HuH-7 (cell line): ENCODE data around the gene GPR22.
A peak's percentile ranks its signal among the peaks of the same experiment; 100 is the strongest.

Experiments used
- DNase-seq: peaks from one replicate; pipeline ENCODE4 v3.0.0; 2011; ENCODE audit warnings: low spot score

GPR22 gene, protein sequence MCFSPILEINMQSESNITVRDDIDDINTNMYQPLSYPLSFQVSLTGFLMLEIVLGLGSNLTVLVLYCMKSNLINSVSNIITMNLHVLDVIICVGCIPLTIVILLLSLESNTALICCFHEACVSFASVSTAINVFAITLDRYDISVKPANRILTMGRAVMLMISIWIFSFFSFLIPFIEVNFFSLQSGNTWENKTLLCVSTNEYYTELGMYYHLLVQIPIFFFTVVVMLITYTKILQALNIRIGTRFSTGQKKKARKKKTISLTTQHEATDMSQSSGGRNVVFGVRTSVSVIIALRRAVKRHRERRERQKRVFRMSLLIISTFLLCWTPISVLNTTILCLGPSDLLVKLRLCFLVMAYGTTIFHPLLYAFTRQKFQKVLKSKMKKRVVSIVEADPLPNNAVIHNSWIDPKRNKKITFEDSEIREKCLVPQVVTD

DNA sequence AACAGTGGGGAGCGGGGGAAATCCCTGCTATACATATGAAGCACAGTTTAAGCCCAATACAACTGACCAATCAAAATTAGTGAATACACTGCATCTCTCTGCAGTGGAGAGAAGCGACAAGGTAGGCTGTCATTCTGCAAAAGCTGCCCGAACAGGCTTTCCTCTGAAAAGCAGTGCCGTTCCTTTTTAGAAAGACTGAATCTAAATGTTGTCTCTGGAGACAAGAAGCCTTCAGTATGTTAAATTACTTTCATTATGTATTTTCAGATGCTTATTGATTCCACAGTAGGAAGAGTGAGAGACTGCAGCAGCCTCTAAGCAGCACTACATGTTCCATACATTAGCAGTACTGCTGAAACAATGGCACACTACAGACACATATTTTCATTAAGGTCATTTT is at the start of gene GPR22:
Gene GPR22, plus strand, starts transcription at position 129 of the 400 bp plus-strand sequence. CDS start 4,004 bp downstream, outside the sequence.
- no peak for DNase-seq

DNA sequence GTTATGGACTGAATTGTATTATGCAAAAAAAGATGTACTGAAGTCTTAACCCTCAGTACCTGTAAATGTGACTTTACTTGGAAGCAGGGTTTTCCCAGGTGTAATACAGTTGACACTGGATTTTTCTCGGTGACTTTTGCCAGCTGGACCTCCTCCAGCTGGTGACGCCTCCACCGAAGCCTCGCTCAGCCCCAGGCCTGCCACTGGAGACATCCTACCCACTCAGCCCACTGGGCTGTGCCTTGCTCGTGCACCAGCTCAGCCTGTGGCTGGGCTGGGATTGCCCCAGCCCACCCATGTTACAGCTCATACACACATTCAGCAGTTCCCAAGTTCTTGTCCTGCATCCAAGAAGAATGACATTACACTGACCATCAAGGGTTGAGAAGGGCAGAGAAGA is 42.4 kb upstream of the GPR22 start:
- DNase-seq: no peak

DNA sequence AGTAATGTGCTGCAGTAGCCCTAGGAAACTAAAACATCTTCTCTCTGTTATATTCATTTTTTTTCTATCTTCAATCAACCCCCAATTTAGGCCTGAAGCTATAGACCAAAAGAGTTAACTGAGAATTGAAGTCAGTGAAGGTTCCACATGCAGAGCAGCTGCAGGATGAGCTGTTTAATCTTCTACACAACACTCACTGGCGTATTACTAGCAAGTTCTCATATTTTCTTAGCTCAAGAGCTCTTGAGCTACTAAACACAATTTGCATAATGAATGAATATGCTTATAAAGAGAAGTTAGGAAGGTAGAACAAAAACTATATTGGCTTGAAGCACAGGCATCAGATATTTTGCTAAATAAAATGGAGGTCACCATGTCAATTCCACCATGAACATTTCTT is 41.2 kb upstream of the GPR22 start:
- DNase-seq: no peak

DNA sequence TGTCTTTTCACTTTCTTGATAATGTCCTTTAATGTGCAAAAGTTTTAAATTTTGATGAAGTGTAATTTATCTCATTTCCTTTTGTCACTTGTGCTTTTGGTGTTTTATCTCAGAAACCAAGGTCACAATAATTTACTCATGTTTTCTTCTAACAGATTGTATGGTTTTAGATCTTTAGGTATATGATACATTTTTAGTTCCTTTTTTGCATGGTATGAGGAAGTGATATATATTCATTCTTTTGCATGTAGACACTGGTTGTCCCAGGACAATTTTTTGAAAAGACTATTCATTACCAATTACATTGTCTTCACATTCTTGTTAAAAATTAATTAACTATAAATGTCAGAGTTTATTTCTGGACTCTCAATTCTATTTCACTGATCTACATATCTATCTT is 39.8 kb upstream of the GPR22 start:
- no peak for DNase-seq

DNA sequence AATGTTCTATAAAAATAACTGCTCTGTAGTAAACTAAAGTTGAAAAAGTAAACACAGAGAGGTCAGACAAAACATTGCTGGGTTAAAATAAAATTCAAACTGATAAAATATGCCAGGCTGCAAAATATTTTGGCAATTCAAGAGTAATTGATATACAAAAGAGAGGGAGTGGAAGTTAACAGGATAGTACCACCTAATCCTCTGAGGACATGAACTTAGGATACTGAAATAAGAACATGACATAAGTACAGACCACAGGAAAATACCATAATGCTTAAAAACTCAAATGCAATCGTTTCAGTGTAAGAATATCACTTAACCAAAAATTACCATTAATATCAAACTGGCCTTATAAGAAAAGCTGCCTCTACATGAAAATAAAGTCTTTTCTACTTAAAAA is 37.6 kb upstream of the GPR22 start:
- no peak for DNase-seq

DNA sequence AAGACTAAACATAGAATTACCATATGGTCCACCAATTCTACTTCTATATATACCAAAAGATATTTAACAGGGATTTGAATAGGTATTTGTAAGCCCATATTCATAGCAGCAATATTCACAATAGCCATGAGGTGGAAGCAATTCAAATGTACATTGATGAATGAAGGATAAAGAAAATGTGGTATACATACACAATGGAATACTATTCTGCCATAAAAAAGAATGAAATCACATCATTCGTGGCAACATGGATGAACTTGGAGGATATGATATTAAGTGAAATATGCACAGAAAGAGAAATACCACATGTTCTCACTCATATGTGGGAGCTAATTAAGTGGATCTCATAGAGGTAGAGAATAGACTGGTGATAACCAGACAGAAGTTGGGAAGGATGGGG is 34.1 kb upstream of the GPR22 start:
- no peak for DNase-seq

DNA sequence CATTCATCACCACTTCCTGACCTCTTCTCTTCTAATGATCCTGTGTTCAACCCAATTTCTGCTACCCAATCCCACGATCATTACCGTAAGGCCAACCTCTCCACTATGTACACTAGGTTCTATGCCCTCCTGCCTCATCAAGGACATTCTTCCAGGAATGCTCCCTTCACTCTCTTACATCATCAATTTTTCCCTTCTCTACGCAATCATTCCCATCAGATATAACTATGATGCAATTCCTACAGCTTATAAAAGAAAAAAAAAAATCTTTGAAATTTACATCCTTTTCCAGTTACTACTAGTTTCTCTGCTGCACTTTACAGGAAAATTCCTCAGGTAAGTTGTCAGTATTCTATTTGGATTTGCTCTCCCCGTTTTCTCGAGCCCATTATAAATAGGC is 30.8 kb upstream of the GPR22 start:
- DNase-seq: no peak

DNA sequence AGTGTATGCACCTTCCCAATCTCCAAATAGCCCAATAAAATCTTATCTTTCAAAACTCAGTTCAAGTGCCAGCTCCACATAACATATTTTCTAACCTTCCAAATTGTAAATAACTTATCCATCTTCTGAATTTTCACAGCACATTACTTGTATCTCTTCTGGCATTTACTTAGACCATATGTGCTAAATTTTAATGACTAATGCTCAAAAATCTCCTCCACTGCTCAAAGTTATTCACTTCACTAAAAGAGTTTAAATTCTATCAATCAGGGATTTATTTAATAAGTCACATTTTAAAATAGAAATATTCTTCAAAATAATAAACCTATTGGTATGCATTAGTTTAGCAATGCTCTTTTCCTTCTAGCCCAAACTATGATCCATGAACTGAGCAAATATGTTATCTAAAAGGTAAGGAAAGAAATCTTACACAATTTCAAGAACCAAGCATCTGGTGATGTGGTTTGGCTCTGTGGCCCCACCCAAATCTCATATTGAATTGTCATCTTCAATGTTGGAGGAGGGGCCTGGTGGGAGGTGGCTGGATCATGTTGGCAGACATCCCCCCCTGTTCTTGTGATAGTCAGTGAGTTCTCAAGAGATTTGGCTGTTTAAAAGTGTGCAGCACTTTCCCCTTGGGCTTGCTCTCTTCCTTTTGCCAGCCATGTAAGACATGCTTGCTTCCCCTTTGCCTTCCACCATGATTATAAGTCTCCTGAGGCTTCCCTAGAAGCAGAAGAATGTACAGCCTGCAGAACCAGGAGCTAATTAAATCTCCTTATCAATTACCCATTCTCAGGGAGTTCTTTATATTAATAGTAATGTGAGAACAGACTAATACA is 28.1 kb upstream of the GPR22 start:
- no peak for DNase-seq

DNA sequence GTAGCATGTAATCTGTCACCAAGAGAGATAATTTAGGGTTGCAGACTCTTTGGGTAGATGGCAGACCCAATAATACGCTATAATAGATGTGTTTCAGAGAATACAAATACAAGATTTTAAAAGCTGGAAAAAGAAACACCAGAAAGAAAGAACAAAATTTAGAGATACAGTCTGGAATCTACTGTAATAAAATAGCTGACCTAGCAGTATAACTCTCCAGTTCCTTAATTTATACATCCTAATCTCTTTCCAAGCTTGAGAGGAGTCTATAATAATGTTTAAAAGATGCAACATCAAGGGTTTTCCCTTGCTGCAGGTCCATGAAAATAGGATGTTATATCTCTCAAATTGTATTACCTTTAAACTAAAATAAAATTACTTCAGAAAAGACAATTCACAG is 27.2 kb upstream of the GPR22 start:
- no peak for DNase-seq

DNA sequence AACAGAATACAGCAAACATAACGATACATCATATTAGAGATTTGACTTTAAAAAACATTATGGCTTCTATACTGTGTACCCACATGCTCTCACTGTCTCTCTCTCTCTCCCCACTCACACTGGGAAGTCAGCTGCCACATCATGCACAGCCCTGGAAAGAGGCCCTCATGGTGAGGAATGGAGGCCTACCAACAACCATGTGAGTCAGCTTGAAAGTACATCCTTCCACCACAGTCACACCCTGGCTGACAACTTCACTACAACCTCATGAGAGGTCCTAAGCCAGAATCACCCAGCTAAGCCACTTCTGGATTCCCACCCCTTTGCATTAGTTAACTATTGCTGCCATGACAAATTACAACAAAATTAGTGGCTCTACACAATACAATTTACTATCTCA is 23.3 kb upstream of the GPR22 start:
- DNase-seq: no peak

DNA sequence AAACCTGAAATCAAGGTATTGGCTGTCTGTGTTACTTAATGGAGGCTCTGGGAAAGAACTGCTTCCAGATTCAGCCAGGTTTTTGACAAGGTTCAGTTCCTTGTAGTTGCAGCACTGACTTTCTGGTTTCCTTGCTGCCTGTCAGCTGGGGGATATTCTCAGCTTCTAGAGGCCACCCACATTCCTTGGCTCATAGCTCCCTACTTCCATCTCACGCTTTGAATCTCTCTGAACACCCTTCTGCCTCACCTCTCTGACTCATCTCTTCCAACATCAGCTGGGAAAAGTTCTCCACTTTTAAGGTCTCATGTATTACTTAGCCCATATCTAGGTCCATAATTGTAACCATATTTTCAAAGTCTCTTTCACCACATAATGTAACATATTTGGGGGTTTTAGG is 22.9 kb upstream of the GPR22 start:
- DNase-seq: no peak

DNA sequence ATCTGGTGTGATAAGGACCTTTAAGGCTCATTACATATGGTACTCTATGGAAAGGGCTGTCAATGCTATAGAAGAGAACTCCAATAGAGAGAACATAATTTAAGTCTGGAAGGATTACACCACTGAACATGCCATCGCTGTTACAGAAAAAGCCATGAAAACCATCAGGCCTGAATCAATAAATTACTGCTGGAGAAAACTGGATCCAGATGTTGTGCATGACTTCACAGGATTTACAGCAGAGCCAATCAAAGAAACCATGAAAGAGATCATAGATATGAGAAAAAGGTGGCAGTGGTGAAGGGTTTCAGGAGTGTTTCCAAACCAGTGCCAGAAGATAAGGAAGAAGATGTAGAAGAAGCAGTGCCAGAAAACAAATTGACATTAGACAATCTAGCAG is 18.9 kb upstream of the GPR22 start:
- DNase-seq: no peak

DNA sequence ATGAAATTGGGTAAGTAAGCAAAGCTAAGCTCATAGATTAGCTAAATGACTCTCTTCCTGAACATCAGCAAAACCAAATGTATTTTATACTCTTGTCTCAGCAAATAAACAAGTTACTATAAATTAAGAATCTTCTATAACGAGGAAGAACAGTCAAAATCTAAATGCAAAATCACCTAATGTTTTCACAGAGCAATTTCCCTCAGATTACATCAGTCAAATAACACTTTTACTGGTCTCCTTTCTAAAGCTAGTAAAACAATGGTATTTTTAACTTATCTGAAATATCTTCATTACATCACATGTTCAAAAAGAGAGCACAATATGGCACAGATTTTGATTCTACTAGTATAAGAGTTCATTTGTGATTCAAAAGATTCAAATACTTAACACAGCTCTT is 16.5 kb upstream of the GPR22 start:
- no peak for DNase-seq

DNA sequence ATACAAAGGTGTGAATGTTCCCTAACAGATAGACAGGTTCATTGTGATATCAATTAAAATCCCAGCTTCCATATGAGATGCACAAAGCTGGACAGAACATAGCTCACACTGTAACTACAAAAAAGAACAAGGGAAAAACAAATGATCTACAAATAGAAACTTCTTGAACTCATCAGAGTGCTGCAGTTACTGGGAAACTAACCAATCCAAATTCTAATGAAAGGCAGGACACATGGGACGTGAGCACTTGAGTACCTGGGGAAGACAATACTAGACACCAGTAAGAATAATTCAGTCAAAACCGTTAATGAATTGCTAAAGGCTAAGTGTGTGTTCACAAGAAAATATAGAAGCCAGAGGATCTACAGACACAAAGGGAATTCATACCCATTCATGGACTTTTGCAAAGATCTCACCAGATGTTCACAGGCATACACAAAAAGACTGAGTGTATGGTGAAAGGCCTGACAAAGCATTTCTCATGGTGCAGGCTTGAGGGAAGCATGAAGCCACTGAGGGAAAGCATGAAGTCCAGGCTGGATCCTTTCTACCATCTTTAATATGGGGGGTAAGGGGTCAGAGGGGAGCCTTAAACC is 7.8 kb upstream of the GPR22 start:
- DNase-seq: no peak

DNA sequence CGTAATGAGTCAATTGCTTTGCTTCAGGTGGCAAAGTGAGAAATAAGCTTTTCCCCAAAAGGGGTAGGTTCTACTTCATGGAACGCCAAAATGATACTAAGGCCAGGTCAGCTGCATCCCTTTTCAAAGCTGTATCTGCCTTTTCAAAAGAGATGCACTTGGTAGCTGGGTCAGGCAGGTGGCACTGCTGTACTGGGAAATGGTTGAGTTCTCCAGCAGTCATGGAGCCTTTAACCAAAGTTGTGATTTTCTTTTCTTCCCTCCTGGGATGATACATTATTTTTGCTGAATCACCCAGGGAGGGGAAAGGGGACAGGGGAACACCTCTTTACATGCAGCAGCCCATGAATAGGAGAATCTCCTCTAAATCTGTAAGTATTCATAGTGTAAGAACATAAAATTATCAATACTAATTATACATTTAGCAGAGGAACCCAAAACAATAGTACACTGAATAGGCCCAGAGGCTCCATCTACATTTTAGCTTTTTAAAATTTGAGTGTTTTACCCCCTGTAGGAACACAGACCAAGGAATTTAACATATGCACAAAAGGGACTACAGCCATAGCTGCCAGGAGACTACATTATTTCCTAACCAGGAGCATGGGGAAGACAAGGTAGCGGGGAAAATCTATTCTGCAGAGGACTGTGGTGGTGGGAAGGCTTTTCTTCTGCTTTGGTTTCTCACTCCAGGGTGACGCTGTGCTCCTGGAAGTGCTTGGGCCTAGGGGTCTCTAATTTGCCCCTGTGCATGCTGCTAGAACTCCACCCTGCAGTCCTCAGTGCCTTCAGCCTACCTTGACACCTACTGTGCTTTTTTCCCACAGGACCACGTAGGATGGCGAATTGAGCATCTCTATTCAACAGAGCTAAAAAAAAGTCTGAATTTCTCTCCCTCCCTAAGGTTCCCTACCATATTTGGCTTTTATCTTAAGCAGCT is 6.4 kb upstream of the GPR22 start:
- peak; percentile 17 for DNase-seq

DNA sequence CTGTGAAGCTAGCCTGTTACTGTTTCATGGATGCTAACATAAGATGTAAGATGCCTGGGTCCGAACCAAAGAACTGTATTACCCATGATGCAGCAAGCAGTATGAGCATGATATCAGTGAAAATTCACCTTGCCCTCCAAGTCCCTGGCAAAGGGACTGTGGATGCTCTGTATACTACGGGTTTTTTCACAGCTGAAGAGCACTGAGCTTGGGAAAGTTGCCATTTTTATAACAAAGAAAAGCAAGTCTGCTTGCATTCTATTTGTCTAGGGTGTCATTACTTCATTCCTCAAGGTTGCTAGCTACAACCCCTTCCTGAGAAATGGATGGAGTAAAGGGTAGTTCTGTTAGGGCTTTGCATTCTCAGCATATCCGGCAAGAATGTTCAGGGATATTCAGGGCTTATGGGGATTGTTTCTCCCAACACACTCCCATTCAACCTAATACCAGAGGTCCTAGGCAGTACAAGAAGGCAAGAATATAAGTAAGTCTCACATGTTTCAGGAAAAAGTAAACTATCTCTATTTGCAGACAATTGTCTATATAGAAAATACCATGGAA is 5.1 kb upstream of the GPR22 start:
- no peak for DNase-seq

DNA sequence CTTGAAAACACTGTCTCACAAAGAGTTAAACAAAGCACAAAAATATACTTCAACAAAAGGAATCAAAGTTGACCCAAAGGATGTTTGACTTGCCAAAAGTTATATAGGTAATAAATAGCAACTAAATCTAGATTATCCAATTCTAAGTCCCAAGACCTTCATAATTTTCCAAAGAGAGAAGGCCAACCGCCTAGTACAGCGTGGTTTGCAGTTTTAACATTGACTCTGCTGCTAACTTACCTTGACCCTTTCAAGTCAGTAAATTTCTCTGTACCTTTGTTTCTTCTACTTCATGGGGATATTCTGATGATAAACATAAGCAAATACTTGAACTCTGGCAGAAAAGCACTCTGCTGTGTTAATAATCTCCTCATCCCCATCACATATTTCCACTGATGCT is 1.9 kb upstream of the GPR22 start:
- no peak for DNase-seq

DNA sequence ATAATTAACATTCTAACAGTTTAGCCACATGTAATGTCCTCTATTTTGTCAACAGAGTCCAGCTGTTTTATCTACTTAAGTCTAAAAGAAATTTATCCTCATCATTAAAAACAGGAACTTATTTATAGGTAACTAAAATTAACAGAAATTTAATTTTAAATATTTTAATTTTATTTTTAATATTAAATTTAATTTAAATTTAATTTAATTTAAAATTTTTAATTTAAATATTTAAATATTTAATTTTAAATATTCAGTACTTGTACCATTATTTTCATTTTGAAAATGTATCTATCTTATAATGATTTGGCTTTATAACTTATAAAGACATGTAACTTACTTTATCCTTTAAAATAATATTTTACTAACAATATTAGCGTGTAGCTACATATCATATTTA is 1.0 kb upstream of the GPR22 start:
- DNase-seq: no peak

DNA sequence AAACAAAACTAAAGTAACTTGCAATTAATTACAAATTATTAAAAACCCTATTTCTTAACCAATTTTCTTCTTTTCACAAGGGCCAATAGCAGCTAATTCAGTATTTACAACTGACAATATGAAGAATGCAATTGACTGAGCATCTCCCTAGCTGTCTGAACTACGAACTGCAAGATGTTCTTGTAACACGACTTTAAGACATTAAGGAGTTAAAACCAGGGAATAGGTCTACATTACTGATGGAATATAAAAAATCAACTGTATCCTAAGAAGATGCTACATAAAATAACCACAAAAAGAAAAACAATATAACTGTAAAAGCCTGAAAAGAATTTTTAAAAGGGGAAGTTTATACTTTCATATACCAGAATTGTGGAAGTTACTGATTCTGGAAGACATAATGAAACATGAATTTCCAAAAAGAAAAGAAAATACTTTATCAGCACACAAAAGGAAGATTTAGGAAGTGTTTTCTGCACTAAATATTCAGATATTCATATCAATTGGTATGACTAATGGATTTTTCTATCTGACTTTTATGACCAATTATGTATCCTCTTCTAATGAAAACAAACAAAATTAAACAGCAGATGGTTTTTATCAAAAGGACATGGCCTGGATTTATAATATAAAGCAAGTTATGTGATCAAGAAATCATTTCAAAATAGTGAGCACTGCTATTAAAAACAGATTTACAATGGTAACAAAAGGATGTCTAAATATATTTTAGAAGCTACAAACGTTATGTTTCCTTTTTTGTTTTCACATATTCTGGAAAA is 1.6 kb downstream of the GPR22 start:
- no peak for DNase-seq

DNA sequence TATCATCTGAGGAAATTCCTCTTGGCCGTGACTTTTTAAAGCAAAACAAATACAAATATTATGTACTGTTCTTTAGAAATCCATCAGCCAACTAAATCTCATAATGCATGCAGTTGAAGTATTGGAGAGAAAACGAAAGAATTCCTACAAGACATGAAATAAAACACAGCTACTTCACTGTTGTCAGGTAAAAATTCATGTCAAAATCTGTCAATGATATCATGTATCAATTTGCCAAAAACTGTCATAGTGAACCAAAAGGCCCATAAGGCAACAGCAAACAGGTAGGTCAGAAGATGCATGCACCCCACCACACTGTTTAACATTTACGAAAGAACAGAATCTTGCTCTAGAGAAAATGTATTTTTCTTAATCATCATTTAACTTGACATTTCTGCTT is 2.3 kb downstream of the GPR22 start:
- no peak for DNase-seq

DNA sequence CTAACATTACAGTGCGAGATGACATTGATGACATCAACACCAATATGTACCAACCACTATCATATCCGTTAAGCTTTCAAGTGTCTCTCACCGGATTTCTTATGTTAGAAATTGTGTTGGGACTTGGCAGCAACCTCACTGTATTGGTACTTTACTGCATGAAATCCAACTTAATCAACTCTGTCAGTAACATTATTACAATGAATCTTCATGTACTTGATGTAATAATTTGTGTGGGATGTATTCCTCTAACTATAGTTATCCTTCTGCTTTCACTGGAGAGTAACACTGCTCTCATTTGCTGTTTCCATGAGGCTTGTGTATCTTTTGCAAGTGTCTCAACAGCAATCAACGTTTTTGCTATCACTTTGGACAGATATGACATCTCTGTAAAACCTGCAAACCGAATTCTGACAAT is 4.3 kb downstream of the GPR22 start:
- no peak for DNase-seq
